ENCODE results near the gene KLRG1. TPM values are rescaled to one million over a fixed set of nuclear protein-coding genes. Genes with fewer than 3 reads are reported as not detected.

The KLRG1 gene
- total and polyA plus RNA-seq, 2 of the 8 experiments (the other 6 are each of a cell fraction or from before 2014, with no cell fraction given), result 7.9 to 12.8 TPM

GRCh38 chr12:8948701-8949341, 40.5 kb upstream of the KLRG1 start:
- peak overlapping the region; percentile 76; the same call in 1 of the 2 replicates for H4K8ac ChIP-seq (ENCODE audit: extremely low read depth, insufficient read depth, low read length)
- no peak overlapping the region for H3K14ac ChIP-seq (ENCODE audit: insufficient read length)
- H3K4me3 ChIP-seq (ENCODE audit: extremely low read depth in 1 of 4, insufficient read depth in 2 of 4, low read depth in 3 of 4, low read length in 4 of 4), result peak overlapping the region; percentile 61 to 93 (median 90)
- H3K56ac ChIP-seq (replicated peaks; ENCODE audit: insufficient read length, low read depth, low read length), result no peak overlapping the region
- peak in 1 of 2 experiments; percentile 48 for DNase-seq (ENCODE audit: low read depth in 1 of 2, low spot score in 2 of 2)
- peaks cover 13% of the 10 kb centered on the region for H3K79me1 ChIP-seq (ENCODE audit: low read depth, low read length)
- no peak overlapping the region for H2BK15ac ChIP-seq (ENCODE audit: low read length)
- FAIRE-seq, result no peak
- H2BK20ac ChIP-seq (ENCODE audit: low read length), result no peak overlapping the region
- peak overlapping the region; percentile 9; the same call in 1 of the 2 replicates for H2AFZ ChIP-seq (ENCODE audit: low read length)
- no peak overlapping the region for H3K4ac ChIP-seq (replicated peaks; ENCODE audit: insufficient read length, low read depth, low read length)
- no peak for TF ChIP-seq FOSL1 (IDR thresholded peaks at IDR 0.05; ENCODE audit: insufficient read depth, low read depth, low read length)
- TF ChIP-seq CHD1 (IDR thresholded peaks at IDR 0.05; ENCODE audit: low read depth, low read length), result peak; percentile 71
- H2AK5ac ChIP-seq (ENCODE audit: low read depth, low read length), result no peak overlapping the region
- peak overlapping the region; percentile 35 for H3K27ac ChIP-seq (ENCODE audit: low read depth, low read length)
- H3K23me2 ChIP-seq (ENCODE audit: low read depth, low read length), result no peaks in the 10 kb centered on the region
- H3K27me3 ChIP-seq (replicated peaks in 1 of 4; ENCODE audit: control insufficient read depth in 3 of 4, extremely low read depth in 1 of 4, insufficient read depth in 3 of 4, low read length in 3 of 4), result no peaks in the 10 kb centered on the region
- H4K91ac ChIP-seq (replicated peaks; ENCODE audit: insufficient read length, low read length), result no peak overlapping the region
- H3K23ac ChIP-seq (ENCODE audit: insufficient read length), result no peak overlapping the region
- ChIA-PET CTCF (ENCODE audit: partially characterized antibody) (interaction anchor here (0.6 to 12.2 kb wide), 8 partner anchors 12 to 116 kb away, joined by 3 to 119 read pairs (median 4); no protein-coding TSS in a partner anchor), POLR2A (ENCODE audit: partially characterized antibody) (interaction anchor here (0.6 to 11.5 kb wide), 14 partner anchors 12 to 153 kb away, joined by 3 to 311 read pairs (median 4); partner anchors contain the start of gene PHC1)
- WGBS, 2 experiments (ENCODE audit: extremely low coverage in 1 of 2, insufficient coverage in 1 of 2, insufficient read length in 1 of 2, insufficient replicate concordance in 2 of 2, low coverage in 1 of 2, low lambda C conversion rate in 2 of 2, missing lambda C conversion rate in 1 of 2), result 2% methylated on average over 15 of the region's 15 CpGs; no CpG with 5 or more reads in 1 of the 2 experiments
- H2BK5ac ChIP-seq (ENCODE audit: low read depth, low read length), result peak overlapping the region; percentile 67; the same call in 1 of the 2 replicates
- peak overlapping the region; percentile 18 for H4K5ac ChIP-seq (ENCODE audit: insufficient read length, low read depth, low read length)
- H3K9ac ChIP-seq (replicated peaks in 1 of 4; ENCODE audit: extremely low read depth in 1 of 4, low read depth in 3 of 4, low read length in 3 of 4), result peak overlapping the region; percentile 42 to 94 (median 72)
- H3K18ac ChIP-seq (ENCODE audit: extremely low read depth, low read length), result peak overlapping the region; percentile 36; the same call in 1 of the 2 replicates
- H2BK12ac ChIP-seq (ENCODE audit: low read depth, low read length), result no peak overlapping the region
- no peak overlapping the region for H2BK120ac ChIP-seq (replicated peaks; ENCODE audit: low read depth, low read length)
- no peaks in the 10 kb centered on the region for H3K9me3 ChIP-seq (ENCODE audit: insufficient read depth in 2 of 2, low read depth in 1 of 2, low read length in 1 of 2)
- no peaks in the 10 kb centered on the region; a peak in 2 of 7 replicates for H3K4me1 ChIP-seq (replicated peaks in 1 of 4; ENCODE audit: control insufficient read depth in 3 of 4, insufficient read depth in 4 of 4, low read length in 3 of 4)
- peaks cover 4 to 19% (median 13%) of the 10 kb centered on the region in 4 experiments; a peak in 7 of 8 replicates for H3K36me3 ChIP-seq (ENCODE audit: control insufficient read depth in 2 of 4, insufficient read depth in 4 of 4, low read length in 3 of 4)
- peak overlapping the region; percentile 83 to 88 for H3K4me2 ChIP-seq (ENCODE audit: insufficient read depth in 1 of 2, low read depth in 2 of 2, low read length in 2 of 2)
- H3K79me2 ChIP-seq (ENCODE audit: control insufficient read depth in 1 of 2, insufficient read depth in 2 of 2, low read length in 2 of 2), result peaks cover 5 to 52% of the 10 kb centered on the region in 2 experiments
- H4K20me1 ChIP-seq (replicated peaks in 1 of 2; ENCODE audit: control insufficient read depth in 1 of 2, insufficient read depth in 2 of 2, low read length in 2 of 2), result peaks cover 2 to 6% of the 10 kb centered on the region in 2 experiments

Data from H1 (cell line).